ENCODE measurements around the gene EHD3. TPM values are rescaled to one million over a fixed set of nuclear protein-coding genes. Genes with fewer than 3 reads are reported as not detected.

The EHD3 gene
- total and polyA plus RNA-seq, 2 of the 8 experiments (the other 6 are each of a cell fraction or from before 2014, with no cell fraction given), result 9.3 to 12.0 TPM

GRCh38 chr2:31204783-31205182 lies 29.2 kb upstream of the EHD3 start:
- Histone ChIP-seq H2BK120ac (replicated peaks; ENCODE audit: low read depth, low read length) (no peak overlapping the region), H2BK20ac (ENCODE audit: low read length) (no peak overlapping the region), H2AK5ac (ENCODE audit: low read depth, low read length) (no peak overlapping the region), H3K23me2 (ENCODE audit: low read depth, low read length) (peaks cover 2% of the 10 kb centered on the region; the same call in 1 of the 2 replicates), H4K8ac (ENCODE audit: extremely low read depth, insufficient read depth, low read length) (no peak overlapping the region), H3K23ac (ENCODE audit: insufficient read length) (no peak overlapping the region), H2BK15ac (ENCODE audit: low read length) (no peak overlapping the region), H3K79me1 (ENCODE audit: low read depth, low read length) (no peaks in the 10 kb centered on the region), H2AFZ (ENCODE audit: low read length) (no peak overlapping the region), H4K20me1 (replicated peaks in 1 of 2; ENCODE audit: control insufficient read depth in 1 of 2, insufficient read depth in 2 of 2, low read length in 2 of 2) (peaks cover 0 to 2% of the 10 kb centered on the region in 2 experiments), H3K79me2 (ENCODE audit: control insufficient read depth in 1 of 2, insufficient read depth in 2 of 2, low read length in 2 of 2) (no peaks in the 10 kb centered on the region), H3K4ac (replicated peaks; ENCODE audit: insufficient read length, low read depth, low read length) (no peak overlapping the region), H2BK5ac (ENCODE audit: low read depth, low read length) (no peak overlapping the region), H3K9ac (replicated peaks in 1 of 4; ENCODE audit: extremely low read depth in 1 of 4, low read depth in 3 of 4, low read length in 3 of 4) (no peak overlapping the region), H3K4me2 (ENCODE audit: insufficient read depth in 1 of 2, low read depth in 2 of 2, low read length in 2 of 2) (no peak overlapping the region), H3K56ac (replicated peaks; ENCODE audit: insufficient read length, low read depth, low read length) (no peak overlapping the region), H3K27ac (ENCODE audit: low read depth, low read length) (no peak overlapping the region), H3K18ac (ENCODE audit: extremely low read depth, low read length) (no peak overlapping the region), H3K27me3 (replicated peaks in 1 of 4; ENCODE audit: control insufficient read depth in 3 of 4, extremely low read depth in 1 of 4, insufficient read depth in 3 of 4, low read length in 3 of 4) (no peaks in the 10 kb centered on the region), H2BK12ac (ENCODE audit: low read depth, low read length) (no peak overlapping the region), H3K9me3 (ENCODE audit: insufficient read depth in 2 of 2, low read depth in 1 of 2, low read length in 1 of 2) (no peaks in the 10 kb centered on the region), H3K14ac (ENCODE audit: insufficient read length) (no peak overlapping the region), H3K4me1 (replicated peaks in 1 of 4; ENCODE audit: control insufficient read depth in 3 of 4, insufficient read depth in 4 of 4, low read length in 3 of 4) (no peaks in the 10 kb centered on the region), H4K91ac (replicated peaks; ENCODE audit: insufficient read length, low read length) (no peak overlapping the region), H3K4me3 (ENCODE audit: extremely low read depth in 1 of 4, insufficient read depth in 2 of 4, low read depth in 3 of 4, low read length in 4 of 4) (no peak overlapping the region), H3K36me3 (ENCODE audit: control insufficient read depth in 2 of 4, insufficient read depth in 4 of 4, low read length in 3 of 4) (no peaks in the 10 kb centered on the region), H4K5ac (ENCODE audit: insufficient read length, low read depth, low read length) (no peak overlapping the region)
- CTCF ChIA-PET (ENCODE audit: partially characterized antibody), result interaction anchor here (1.6 kb wide), 1 partner anchor 11 kb away, joined by 4 read pairs; no protein-coding TSS in a partner anchor
- 90% methylated on average over 5 of the region's 6 CpGs; no CpG with 5 or more reads in 1 of the 2 experiments for WGBS, 2 experiments (ENCODE audit: extremely low coverage in 1 of 2, insufficient coverage in 1 of 2, insufficient read length in 1 of 2, insufficient replicate concordance in 2 of 2, low coverage in 1 of 2, low lambda C conversion rate in 2 of 2, missing lambda C conversion rate in 1 of 2)
- FAIRE-seq (no peak), DNase-seq (ENCODE audit: low read depth in 1 of 2, low spot score in 2 of 2) (no peak)
- POLR2A ChIA-PET (ENCODE audit: partially characterized antibody), result no interaction called here
- no peak for TF ChIP-seq JUN (IDR thresholded peaks at IDR 0.05; ENCODE audit: low read depth, low read length)
- TF ChIP-seq CHD2 (IDR thresholded peaks at IDR 0.05; ENCODE audit: low read length), result no peak
- TF ChIP-seq, protein P1, sequence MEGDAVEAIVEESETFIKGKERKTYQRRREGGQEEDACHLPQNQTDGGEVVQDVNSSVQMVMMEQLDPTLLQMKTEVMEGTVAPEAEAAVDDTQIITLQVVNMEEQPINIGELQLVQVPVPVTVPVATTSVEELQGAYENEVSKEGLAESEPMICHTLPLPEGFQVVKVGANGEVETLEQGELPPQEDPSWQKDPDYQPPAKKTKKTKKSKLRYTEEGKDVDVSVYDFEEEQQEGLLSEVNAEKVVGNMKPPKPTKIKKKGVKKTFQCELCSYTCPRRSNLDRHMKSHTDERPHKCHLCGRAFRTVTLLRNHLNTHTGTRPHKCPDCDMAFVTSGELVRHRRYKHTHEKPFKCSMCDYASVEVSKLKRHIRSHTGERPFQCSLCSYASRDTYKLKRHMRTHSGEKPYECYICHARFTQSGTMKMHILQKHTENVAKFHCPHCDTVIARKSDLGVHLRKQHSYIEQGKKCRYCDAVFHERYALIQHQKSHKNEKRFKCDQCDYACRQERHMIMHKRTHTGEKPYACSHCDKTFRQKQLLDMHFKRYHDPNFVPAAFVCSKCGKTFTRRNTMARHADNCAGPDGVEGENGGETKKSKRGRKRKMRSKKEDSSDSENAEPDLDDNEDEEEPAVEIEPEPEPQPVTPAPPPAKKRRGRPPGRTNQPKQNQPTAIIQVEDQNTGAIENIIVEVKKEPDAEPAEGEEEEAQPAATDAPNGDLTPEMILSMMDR (IDR thresholded peaks at IDR 0.05; ENCODE audit: control extremely low read depth in 1 of 3, insufficient read depth in 1 of 3, low read depth in 1 of 3, low read length in 3 of 3), result no peak
- TF ChIP-seq SP4 (IDR thresholded peaks at IDR 0.05; ENCODE audit: low read length), result no peak
- TF ChIP-seq NANOG (IDR thresholded peaks at IDR 0.05; ENCODE audit: insufficient read depth, low read depth, low read length, poor library complexity, severe bottlenecking), result no peak
- TF ChIP-seq RBBP5 (IDR thresholded peaks at IDR 0.05; ENCODE audit: borderline replicate concordance, low read depth, low read length), result no peak
- TF ChIP-seq ZNF274 (IDR thresholded peaks at IDR 0.05; ENCODE audit: borderline replicate concordance, extremely low read depth, low read length), result no peak
- TF ChIP-seq RAD21 (IDR thresholded peaks at IDR 0.05 in 1 of 2, conservative IDR thresholded peaks at IDR 0.05 in 1 of 2; ENCODE audit: low read depth in 2 of 2, low read length in 2 of 2), result no peak
- no peak for TF ChIP-seq NRF1 (IDR thresholded peaks at IDR 0.05; ENCODE audit: low read depth, low read length)
- TF ChIP-seq GTF2F1 (IDR thresholded peaks at IDR 0.05; ENCODE audit: borderline replicate concordance, low read depth, low read length), result no peak
- no peak for TF ChIP-seq JUND (IDR thresholded peaks at IDR 0.05; ENCODE audit: low read length)
- TF ChIP-seq KDM4A (IDR thresholded peaks at IDR 0.05; ENCODE audit: low read depth, low read length, severe bottlenecking), result no peak

Data from H1 (cell line).